ENCODE data around the gene EEF1B2.
"Not testable (repeated sequence)": the region's sequence is repeated elsewhere in the genome, so short reads cannot be mapped to it uniquely, and the experiment has no call there.

EEF1B2 gene

GRCh38 chr2:206159346-206160124 lies at the start of gene EEF1B2, which contains the start of gene NDUFS1:
EEF1B2 (plus strand) TSS chr2:206159895; CDS start chr2:206159980, 85 bp downstream.
NDUFS1 (minus strand) TSS chr2:206159444; CDS start chr2:206153678, 5,766 bp downstream.
- DNase-seq (ENCODE audit: low read depth in 1 of 2, low spot score in 1 of 2), result peak; percentile 86 to 96

- DNase-seq (ENCODE audit: low read depth in 1 of 2, low spot score in 1 of 2), result no peak
Observed at GRCh38 chr2:206112108-206112507, 47.6 kb upstream of the EEF1B2 start.

- no peak for DNase-seq (ENCODE audit: low read depth in 1 of 2, low spot score in 1 of 2)
Observed at GRCh38 chr2:206112846-206113547, 46.7 kb upstream of the EEF1B2 start.

- no peak for DNase-seq (ENCODE audit: low read depth in 1 of 2, low spot score in 1 of 2)
Observed at GRCh38 chr2:206115026-206115578, 44.6 kb upstream of the EEF1B2 start.

- no peak for DNase-seq (ENCODE audit: low read depth in 1 of 2, low spot score in 1 of 2)
Observed at GRCh38 chr2:206116278-206116677, 43.4 kb upstream of the EEF1B2 start.

- not testable (repeated sequence) for DNase-seq (ENCODE audit: low read depth in 1 of 2, low spot score in 1 of 2)
Observed at GRCh38 chr2:206122569-206122968, 37.1 kb upstream of the EEF1B2 start.

- DNase-seq (ENCODE audit: low read depth in 1 of 2, low spot score in 1 of 2), result no peak
Observed at GRCh38 chr2:206125901-206126300, 33.8 kb upstream of the EEF1B2 start.

- DNase-seq (ENCODE audit: low read depth in 1 of 2, low spot score in 1 of 2), result no peak
Observed at GRCh38 chr2:206127656-206128055, 32.0 kb upstream of the EEF1B2 start.

- DNase-seq (ENCODE audit: low read depth in 1 of 2, low spot score in 1 of 2), result no peak
Observed at GRCh38 chr2:206143451-206143850, 16.2 kb upstream of the EEF1B2 start.

- DNase-seq (ENCODE audit: low read depth in 1 of 2, low spot score in 1 of 2), result no peak
Observed at GRCh38 chr2:206144383-206144782, 15.3 kb upstream of the EEF1B2 start.

GRCh38 chr2:206145665-206146064 lies 14.0 kb upstream of the EEF1B2 start:
- no peak for DNase-seq (ENCODE audit: low read depth in 1 of 2, low spot score in 1 of 2)

GRCh38 chr2:206149330-206149729 lies 10.4 kb upstream of the EEF1B2 start:
- DNase-seq (ENCODE audit: low read depth in 1 of 2, low spot score in 1 of 2), result no peak

GRCh38 chr2:206150168-206150567 lies 9.5 kb upstream of the EEF1B2 start:
- DNase-seq (ENCODE audit: low read depth in 1 of 2, low spot score in 1 of 2), result no peak

GRCh38 chr2:206150631-206151030 lies 9.1 kb upstream of the EEF1B2 start:
- no peak for DNase-seq (ENCODE audit: low read depth in 1 of 2, low spot score in 1 of 2)

GRCh38 chr2:206154197-206154596 lies 5.5 kb upstream of the EEF1B2 start:
- DNase-seq (ENCODE audit: low read depth in 1 of 2, low spot score in 1 of 2), result no peak

- DNase-seq (ENCODE audit: low read depth in 1 of 2, low spot score in 1 of 2), result not testable (repeated sequence)
Observed at GRCh38 chr2:206157014-206157413, 2.7 kb upstream of the EEF1B2 start.

- no peak for DNase-seq (ENCODE audit: low read depth in 1 of 2, low spot score in 1 of 2)
Observed at GRCh38 chr2:206158563-206159345, 941 bp upstream of the EEF1B2 start.

- DNase-seq (ENCODE audit: low read depth in 1 of 2, low spot score in 1 of 2), result no peak
Observed at GRCh38 chr2:206160125-206160806, 571 bp downstream of the EEF1B2 start.

- no peak for DNase-seq (ENCODE audit: low read depth in 1 of 2, low spot score in 1 of 2)
Observed at GRCh38 chr2:206160807-206161179, 1.1 kb downstream of the EEF1B2 start.

- DNase-seq (ENCODE audit: low read depth in 1 of 2, low spot score in 1 of 2), result not testable (repeated sequence)
Observed at GRCh38 chr2:206162401-206162800, 2.7 kb downstream of the EEF1B2 start.
